Spinal cord (tissue), 10 donors: ENCODE measurements around the gene GRIK4. TPM values are rescaled to one million over a fixed set of nuclear protein-coding genes. Genes with fewer than 3 reads are reported as not detected.

Experiments
- DNase-seq, 6 donors: peaks; one replicate each; pipeline versions ENCODE4 v3.0.0 to v3.0.0-alpha.2; 2013 to 2015; ENCODE audit warnings: low spot score in 6 of 6, low read depth in 4 of 6
- H3K27ac ChIP-seq: one replicate; pipeline ENCODE4 v1.5.1; 2013; ENCODE audit warnings: low read depth, low read length, control low read depth
- H3K27me3 ChIP-seq: one replicate; pipeline ENCODE4 v1.6.1; 2013; ENCODE audit warnings: low read length; ENCODE audit not compliant: control insufficient read depth, insufficient read depth
- H3K36me3 ChIP-seq: one replicate; pipeline ENCODE4 v1.6.1; 2013; ENCODE audit warnings: low read length; ENCODE audit not compliant: control insufficient read depth, insufficient read depth
- H3K4me1 ChIP-seq: one replicate; pipeline ENCODE4 v1.6.1; 2013; ENCODE audit warnings: low read length; ENCODE audit not compliant: control insufficient read depth, insufficient read depth
- H3K4me3 ChIP-seq: one replicate; pipeline ENCODE4 v1.5.1; 2013; ENCODE audit warnings: low read depth, low read length, control low read depth
- H3K9me3 ChIP-seq: one replicate; pipeline ENCODE4 v1.6.1; 2013; ENCODE audit warnings: low read length; ENCODE audit not compliant: control insufficient read depth, insufficient read depth
- WGBS: methylation state at CpG from one replicate; pipeline ENCODE4 v1.1.5; 2013; ENCODE audit warnings: missing lambda C conversion rate; ENCODE audit not compliant: insufficient coverage; 5-methylcytosine and 5-hydroxymethylcytosine counted together
- polyA plus RNA-seq, 2 donors: library from polyadenylated mRNA; unstranded; fragments of 120-200 nt; gene quantifications; one replicate each; pipeline ENCODE4 v1.2.1, GENCODE V29; 2013; ENCODE audit not compliant: insufficient read length in 2 of 2
- total RNA-seq, 2 donors: library from RNA; depleted of rRNA in 1 of 2; stranded (reverse); fragments of 120-200 nt in 1 of 2; fragments of >200 nt in 1 of 2; gene quantifications; one replicate each; pipeline versions ENCODE4 v1.2.3 to v1.2.4, GENCODE V29; 2013 to 2014
- donor health status: healthy.

GRIK4 gene
- total and polyA plus RNA-seq, 4 donors = 5.2 to 23.2 (median 12.3) TPM

DNA sequence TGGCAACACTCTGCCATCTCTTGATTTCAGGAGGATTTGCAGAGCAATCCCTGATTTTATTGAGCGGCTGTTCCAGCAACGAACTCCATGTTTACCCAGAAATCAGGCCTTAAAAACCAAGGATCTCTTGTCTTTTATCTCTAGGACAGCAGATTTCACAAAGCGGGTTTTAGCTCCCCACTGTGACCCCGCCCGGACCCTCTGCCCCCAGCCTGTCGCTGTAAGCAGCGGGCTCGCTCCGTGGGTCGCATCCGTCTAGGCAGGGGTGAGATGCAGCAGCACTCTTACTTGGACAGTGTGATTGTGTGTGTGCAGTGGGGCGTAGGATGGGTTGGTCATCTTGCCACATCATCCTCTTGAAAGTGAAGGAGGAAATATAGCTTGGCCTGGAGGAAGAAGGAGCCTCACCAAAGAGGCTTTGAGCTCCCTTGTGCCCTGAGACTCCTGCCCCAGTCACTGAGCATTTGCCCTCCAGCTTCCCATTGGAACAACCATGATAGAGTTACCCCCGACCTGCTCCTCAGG lies 323.2 kb downstream of the GRIK4 start:
- 77% methylated on average over 5 of the region's 13 CpGs for WGBS
- Histone ChIP-seq H3K4me1 (peaks cover 49% of the 10 kb centered on the region), H3K4me3 (no peak overlapping the region), H3K9me3 (no peaks in the 10 kb centered on the region), H3K36me3 (no peaks in the 10 kb centered on the region), H3K27me3 (no peaks in the 10 kb centered on the region), H3K27ac (no peak overlapping the region)
- DNase-seq = no peak

- no peaks in the 10 kb centered on the region for H3K9me3 ChIP-seq
- no peaks in the 10 kb centered on the region for H3K36me3 ChIP-seq
- peaks cover 41% of the 10 kb centered on the region for H3K4me1 ChIP-seq
- H3K4me3 ChIP-seq = no peak overlapping the region
- no peaks in the 10 kb centered on the region for H3K27me3 ChIP-seq
- 73% methylated on average over 8 of the region's 11 CpGs for WGBS
- no peak for DNase-seq
- H3K27ac ChIP-seq = no peak overlapping the region
These were observed 324.2 kb downstream of the GRIK4 start for GRCh38 chr11:120835601-120836228.

DNA sequence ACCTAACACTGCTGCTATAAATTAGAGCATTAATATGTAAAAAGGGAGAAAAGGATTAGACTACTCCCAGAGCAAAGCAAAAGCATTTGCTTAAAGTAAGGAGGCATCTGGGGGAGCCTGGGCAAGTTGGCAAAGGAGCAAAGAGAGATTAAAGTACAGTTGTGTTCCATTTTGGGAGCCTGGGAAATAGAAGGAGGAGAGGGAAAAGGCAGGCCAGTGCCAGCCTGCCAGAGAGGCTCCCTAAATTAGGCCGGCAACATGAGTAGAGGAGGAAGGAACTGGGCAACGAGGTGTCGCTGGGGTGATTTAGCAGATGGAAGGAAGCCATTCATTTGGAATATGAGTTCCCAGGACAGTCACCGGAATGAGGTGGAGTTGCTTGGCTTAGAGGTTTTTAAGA lies 326.1 kb downstream of the GRIK4 start:
- 73% methylated on average over 2 of the region's 4 CpGs for WGBS
- Histone ChIP-seq H3K4me3 (no peak overlapping the region), H3K27me3 (no peaks in the 10 kb centered on the region), H3K4me1 (peaks cover 21% of the 10 kb centered on the region), H3K27ac (no peak overlapping the region), H3K36me3 (no peaks in the 10 kb centered on the region), H3K9me3 (no peaks in the 10 kb centered on the region)
- DNase-seq = peak in 1 of 6 donors; percentile 70

DNA sequence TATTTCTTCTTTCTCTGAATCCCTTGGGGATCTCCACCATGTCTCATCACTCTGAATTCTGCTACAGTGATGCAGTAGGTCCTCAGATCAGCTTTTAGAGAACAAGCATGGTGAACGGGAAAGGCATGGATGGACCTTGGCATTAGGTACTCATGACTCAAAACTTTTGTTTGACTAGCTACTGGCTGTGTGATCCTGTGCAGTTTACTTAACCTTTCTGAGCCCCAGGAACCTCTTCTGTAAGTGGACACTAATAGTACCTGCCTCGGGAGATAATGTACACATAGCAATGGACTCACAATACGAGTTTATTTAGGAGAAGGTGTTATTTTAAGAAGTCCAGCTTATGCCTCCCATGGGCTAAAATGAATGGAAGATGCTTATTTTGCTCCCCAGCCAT lies 327.7 kb downstream of the GRIK4 start:
- Histone ChIP-seq H3K27me3 (no peaks in the 10 kb centered on the region), H3K27ac (no peak overlapping the region), H3K4me1 (peaks cover 13% of the 10 kb centered on the region), H3K9me3 (no peaks in the 10 kb centered on the region), H3K36me3 (no peaks in the 10 kb centered on the region), H3K4me3 (no peak overlapping the region)
- DNase-seq = no peak
- WGBS = 93% methylated on average over 1 of the region's 3 CpGs

GRCh38 chr11:120839846-120840402 lies 328.4 kb downstream of the GRIK4 start:
- DNase-seq = no peak
- H3K27ac ChIP-seq = no peak overlapping the region
- H3K36me3 ChIP-seq = no peaks in the 10 kb centered on the region
- H3K27me3 ChIP-seq = no peaks in the 10 kb centered on the region
- no peak overlapping the region for H3K4me3 ChIP-seq
- H3K4me1 ChIP-seq = peaks cover 6% of the 10 kb centered on the region
- 74% methylated on average over 4 of the region's 6 CpGs for WGBS
- no peaks in the 10 kb centered on the region for H3K9me3 ChIP-seq

- Histone ChIP-seq H3K36me3 (no peaks in the 10 kb centered on the region), H3K27me3 (no peaks in the 10 kb centered on the region), H3K27ac (no peak overlapping the region), H3K4me3 (no peak overlapping the region), H3K9me3 (no peaks in the 10 kb centered on the region), H3K4me1 (peaks cover 6% of the 10 kb centered on the region)
- WGBS = no CpG with 5 or more reads among the region's 1 CpG
- no peak for DNase-seq
These were observed 329.1 kb downstream of the GRIK4 start for GRCh38 chr11:120840661-120841060.

GRCh38 chr11:120841074-120841473 lies 329.5 kb downstream of the GRIK4 start:
- Histone ChIP-seq H3K4me1 (peaks cover 6% of the 10 kb centered on the region), H3K9me3 (no peaks in the 10 kb centered on the region), H3K27me3 (no peaks in the 10 kb centered on the region), H3K36me3 (no peaks in the 10 kb centered on the region), H3K27ac (no peak overlapping the region), H3K4me3 (no peak overlapping the region)
- no CpG with 5 or more reads among the region's 2 CpGs for WGBS
- no peak for DNase-seq

DNA sequence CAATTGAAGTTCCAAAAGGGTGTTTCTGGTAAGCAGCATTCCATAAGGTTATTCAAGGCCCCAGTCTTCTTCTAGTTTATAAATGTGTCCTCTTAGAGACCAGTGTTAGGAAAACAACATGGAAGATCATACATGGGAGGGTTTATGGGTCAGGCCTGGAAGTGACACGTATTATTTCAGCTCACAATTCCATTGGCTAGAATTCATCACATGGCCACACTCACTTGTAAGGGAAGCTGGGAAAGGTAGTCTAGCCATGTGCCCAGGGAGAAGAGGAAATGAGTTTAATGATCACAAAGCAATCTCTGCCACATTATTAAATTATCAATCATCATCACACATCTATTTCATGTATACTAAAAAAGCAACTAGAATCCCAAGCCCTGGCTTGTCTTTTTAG lies 330.6 kb downstream of the GRIK4 start:
- Histone ChIP-seq H3K36me3 (no peaks in the 10 kb centered on the region), H3K4me1 (no peaks in the 10 kb centered on the region), H3K9me3 (no peaks in the 10 kb centered on the region), H3K4me3 (no peak overlapping the region), H3K27me3 (no peaks in the 10 kb centered on the region), H3K27ac (no peak overlapping the region)
- DNase-seq = no peak
- WGBS = no CpG with 5 or more reads among the region's 1 CpG

GRCh38 chr11:120853435-120853834 lies 341.9 kb downstream of the GRIK4 start:
- DNase-seq = no peak
- no peaks in the 10 kb centered on the region for H3K9me3 ChIP-seq
- H3K27me3 ChIP-seq = no peaks in the 10 kb centered on the region
- no peaks in the 10 kb centered on the region for H3K4me1 ChIP-seq
- no CpG with 5 or more reads among the region's 3 CpGs for WGBS
- H3K4me3 ChIP-seq = no peak overlapping the region
- peaks cover 2% of the 10 kb centered on the region for H3K36me3 ChIP-seq
- H3K27ac ChIP-seq = no peak overlapping the region

DNA sequence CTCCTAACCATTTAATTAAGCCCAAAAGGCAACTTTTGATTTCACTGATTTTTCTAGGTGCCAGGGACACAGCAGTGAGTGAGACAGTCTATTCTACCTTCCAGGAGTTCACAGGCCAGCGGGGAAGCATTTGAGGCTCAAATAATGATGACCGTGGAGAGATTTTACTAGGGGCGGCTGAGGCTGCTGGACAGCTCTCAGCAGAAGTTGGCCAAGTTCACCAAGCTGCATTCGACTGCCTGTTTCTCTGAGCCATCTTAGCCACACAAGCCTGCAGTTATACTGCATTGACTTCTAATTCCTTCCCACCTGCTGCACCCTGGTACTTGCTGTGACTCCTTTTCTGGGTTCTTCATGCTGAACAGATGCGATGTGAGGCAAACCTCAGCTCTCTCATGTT lies 343.4 kb downstream of the GRIK4 start:
- Histone ChIP-seq H3K36me3 (peaks cover 2% of the 10 kb centered on the region), H3K4me1 (peaks cover 2% of the 10 kb centered on the region), H3K9me3 (no peaks in the 10 kb centered on the region), H3K4me3 (no peak overlapping the region), H3K27ac (no peak overlapping the region), H3K27me3 (no peaks in the 10 kb centered on the region)
- WGBS = 38% methylated on average over 5 of the region's 5 CpGs
- peak in 1 of 6 donors; percentile 68 for DNase-seq
